Smooth muscle cell (in vitro differentiated cells): Measurements from ENCODE around the gene RETNLB. TPM values are rescaled to one million over a fixed set of nuclear protein-coding genes. Genes with fewer than 3 reads are reported as not detected.

ENCODE experiments used
- DNase-seq: peaks from one replicate; lab custom pipeline; 2025; ENCODE audit not compliant: unreplicated experiment; lab: John Stamatoyannopoulos, UW
- H2AFZ ChIP-seq: fragments of 200-600 bp; sonication (generic); 2 replicates; pipeline ENCODE4 v1.6.0; 2016; ENCODE audit warnings: antibody characterized with exemption, low read depth, mild to moderate bottlenecking
- H3F3A ChIP-seq: fragments of 200-600 bp; sonication (generic); 2 replicates; pipeline ENCODE4 v1.6.0; 2017; ENCODE audit warnings: antibody characterized with exemption, low read depth
- H3K27ac ChIP-seq: fragments of 200-600 bp; sonication (generic); 2 replicates; pipeline ENCODE4 v1.5.1; 2016; ENCODE audit warnings: low read depth, mild to moderate bottlenecking
- H3K27me3 ChIP-seq: fragments of 200-600 bp; sonication (generic); 2 replicates; pipeline ENCODE4 v1.6.1; 2016; ENCODE audit warnings: low read depth, mild to moderate bottlenecking
- H3K36me3 ChIP-seq: fragments of 200-600 bp; sonication (generic); 2 replicates; pipeline ENCODE4 v1.5.1; 2016; ENCODE audit warnings: low read depth
- H3K4me1 ChIP-seq: fragments of 200-600 bp; sonication (generic); 2 replicates; pipeline ENCODE4 v1.5.1; 2016; ENCODE audit warnings: low read depth
- H3K4me2 ChIP-seq: fragments of 200-600 bp; sonication (generic); 2 replicates; pipeline ENCODE4 v1.6.0; 2016; ENCODE audit warnings: mild to moderate bottlenecking
- H3K4me3 ChIP-seq: fragments of 200-600 bp; sonication (generic); 2 replicates; pipeline ENCODE4 v1.5.1; 2016; ENCODE audit warnings: mild to moderate bottlenecking
- H3K79me2 ChIP-seq: fragments of 200-600 bp; sonication (generic); 2 replicates; pipeline ENCODE4 v1.6.0; 2016; ENCODE audit warnings: low read depth, mild to moderate bottlenecking
- H3K9ac ChIP-seq: fragments of 200-600 bp; sonication (generic); 2 replicates; pipeline ENCODE4 v1.6.0; 2016; ENCODE audit warnings: low read depth
- H3K9me3 ChIP-seq: fragments of 200-600 bp; sonication (generic); replicated peaks from 2 replicates; pipeline ENCODE4 v1.5.1; 2016; ENCODE audit warnings: low read depth
- H4K20me1 ChIP-seq: fragments of 200-600 bp; sonication (generic); 2 replicates; pipeline ENCODE4 v1.6.0; 2016; ENCODE audit warnings: low read depth
- CTCF ChIP-seq: fragments of 200-600 bp; sonication (generic); IDR thresholded peaks from 2 replicates; pipeline ENCODE4 v1.5.1; 2017; ENCODE audit warnings: borderline replicate concordance, mild to moderate bottlenecking, antibody characterized with exemption; ENCODE audit not compliant: insufficient read depth, poor library complexity, severe bottlenecking
- WGBS: methylation state at CpG from one replicate; pipeline ENCODE4 v1.1.7; 2016; ENCODE audit warnings: low lambda C conversion rate; 5-methylcytosine and 5-hydroxymethylcytosine counted together
- polyA plus RNA-seq: library from polyadenylated mRNA; unstranded; fragments of >200 nt; fragmentation: Nextera tagmentation; extraction: Ambion mirVana; gene quantifications from 2 replicates; pipeline ENCODE4 v1.2.1, GENCODE V29; 2016
- total RNA-seq: library from RNA; depleted of rRNA; stranded (reverse); fragments of >200 nt; gene quantifications from 2 replicates; pipeline ENCODE4 v1.2.3, GENCODE V29; 2014

RETNLB gene
- total and polyA plus RNA-seq, 2 experiments from 2014 or later: not detected

GRCh38 chr3:108736821-108737220 is 20.4 kb downstream of the RETNLB start:
- H3K4me2 ChIP-seq: no peak overlapping the region
- no peak overlapping the region for H3K4me3 ChIP-seq
- H2AFZ ChIP-seq: no peak overlapping the region
- WGBS: 85% methylated on average over 6 of the region's 6 CpGs
- no peak for TF ChIP-seq CTCF
- H4K20me1 ChIP-seq: no peaks in the 10 kb centered on the region
- no peak overlapping the region for H3K27ac ChIP-seq
- no peaks in the 10 kb centered on the region for H3F3A ChIP-seq
- no peaks in the 10 kb centered on the region for H3K36me3 ChIP-seq
- H3K4me1 ChIP-seq: no peaks in the 10 kb centered on the region
- no peaks in the 10 kb centered on the region for H3K79me2 ChIP-seq
- no peak for DNase-seq
- H3K27me3 ChIP-seq: no peaks in the 10 kb centered on the region
- H3K9ac ChIP-seq: no peak overlapping the region
- H3K9me3 ChIP-seq: no peaks in the 10 kb centered on the region

DNA sequence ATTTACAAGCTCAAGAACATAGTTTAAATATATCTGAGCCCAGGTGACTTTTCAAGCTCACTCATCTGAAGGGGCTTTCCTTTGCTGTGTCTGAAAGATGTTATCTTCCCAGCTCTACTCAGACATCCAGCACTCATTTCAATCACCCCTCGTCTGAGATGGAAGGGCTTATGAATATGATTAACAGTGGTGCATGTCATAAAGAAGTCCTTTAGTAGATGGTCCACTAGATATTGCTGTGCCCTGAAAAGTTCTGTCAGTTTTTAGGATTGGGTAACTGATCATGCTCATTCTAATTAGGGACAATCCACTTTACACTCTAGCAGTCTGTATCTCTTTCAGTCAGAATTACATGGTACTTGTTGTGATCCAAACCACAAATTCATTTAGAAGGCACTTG is 28.3 kb downstream of the RETNLB start:
- H3F3A ChIP-seq: no peaks in the 10 kb centered on the region
- H3K4me1 ChIP-seq: no peaks in the 10 kb centered on the region
- DNase-seq: no peak
- WGBS: 73% methylated on average over 1 of the region's 1 CpG
- H2AFZ ChIP-seq: no peak overlapping the region
- no peak overlapping the region for H3K9ac ChIP-seq
- H3K27ac ChIP-seq: no peak overlapping the region
- no peaks in the 10 kb centered on the region for H3K36me3 ChIP-seq
- TF ChIP-seq CTCF: no peak
- no peak overlapping the region for H3K4me2 ChIP-seq
- H3K79me2 ChIP-seq: no peaks in the 10 kb centered on the region
- H3K4me3 ChIP-seq: no peak overlapping the region
- H3K27me3 ChIP-seq: peaks cover 7% of the 10 kb centered on the region
- H4K20me1 ChIP-seq: no peaks in the 10 kb centered on the region
- H3K9me3 ChIP-seq: no peaks in the 10 kb centered on the region

- no peak for TF ChIP-seq CTCF
- no peak overlapping the region for H3K4me2 ChIP-seq
Observed at GRCh38 chr3:108728105-108728504, 29.1 kb downstream of the RETNLB start.

GRCh38 chr3:108724101-108724500 is 33.1 kb downstream of the RETNLB start:
- no peak overlapping the region for H2AFZ ChIP-seq
- H3K27me3 ChIP-seq: no peaks in the 10 kb centered on the region
- no peaks in the 10 kb centered on the region for H3K4me1 ChIP-seq
- H3K4me3 ChIP-seq: no peak overlapping the region
- no peak for DNase-seq
- WGBS: 86% methylated on average over 4 of the region's 4 CpGs
- TF ChIP-seq CTCF: no peak
- H4K20me1 ChIP-seq: no peaks in the 10 kb centered on the region
- H3K4me2 ChIP-seq: no peak overlapping the region
- H3K79me2 ChIP-seq: no peaks in the 10 kb centered on the region
- no peaks in the 10 kb centered on the region for H3F3A ChIP-seq
- no peaks in the 10 kb centered on the region for H3K36me3 ChIP-seq
- H3K27ac ChIP-seq: no peak overlapping the region
- H3K9ac ChIP-seq: no peak overlapping the region
- H3K9me3 ChIP-seq: no peaks in the 10 kb centered on the region

More at GRCh38 chr3:108728105-108728504, 29.1 kb downstream of the RETNLB start:
- Histone ChIP-seq H2AFZ (no peak overlapping the region), H3K9me3 (no peaks in the 10 kb centered on the region), H3K4me1 (no peaks in the 10 kb centered on the region), H3K4me3 (no peak overlapping the region), H3K9ac (no peak overlapping the region), H3F3A (no peaks in the 10 kb centered on the region), H3K27me3 (peaks cover 7% of the 10 kb centered on the region), H4K20me1 (no peaks in the 10 kb centered on the region), H3K27ac (no peak overlapping the region), H3K79me2 (no peaks in the 10 kb centered on the region), H3K36me3 (no peaks in the 10 kb centered on the region)
- no peak for DNase-seq
